SK-N-SH (cell line): ENCODE data around the gene PPP1R14C. TPM values are rescaled to one million over a fixed set of nuclear protein-coding genes. Genes with fewer than 3 reads are reported as not detected.

Source experiments
- CTCF ChIA-PET: fragments of 300-600, 350-600 bp; formaldehyde crosslinking; extraction: SDS; loops from one replicate; lab custom pipeline; 2021; lab: Yijun Ruan, JAX
- POLR2A ChIA-PET: fragments of 350-600 bp; sonication (Branson Sonifier 250); formaldehyde crosslinking; extraction: SDS; loops from one replicate; lab custom pipeline; 2020; ENCODE audit warnings: antibody characterized with exemption, inconsistent platforms; lab: Yijun Ruan, JAX
- DNase-seq: peaks from one replicate; pipeline ENCODE4 v3.0.0; 2012
- H2AFZ ChIP-seq: fragments of 200-600 bp; sonication (generic); 2 replicates; pipeline ENCODE4 v1.8.1; 2016; ENCODE audit warnings: antibody characterized with exemption, mild to moderate bottlenecking, low read depth
- H3F3A ChIP-seq: fragments of 200-600 bp; sonication (generic); replicated peaks from 2 replicates; pipeline ENCODE3; 2016; ENCODE audit warnings: antibody characterized with exemption, mild to moderate bottlenecking; ENCODE audit not compliant: insufficient read depth
- H3K27ac ChIP-seq, 2 experiments: fragments of 200-500 bp in 1 of 2; fragments of 200-600 bp in 1 of 2; sonication (Bioruptor generic) in 1 of 2; sonication (generic), shearing (Covaris generic) in 1 of 2; 2 replicates each; pipeline versions ENCODE4 v1.5.1 to v1.6.1; 2014 to 2016; ENCODE audit warnings: low read depth in 2 of 2, inconsistent platforms in 1 of 2, low read length in 1 of 2, mild to moderate bottlenecking in 1 of 2, mixed read lengths in 1 of 2
- H3K27me3 ChIP-seq: fragments of 200-600 bp; sonication (generic), shearing (Covaris generic); 2 replicates; pipeline ENCODE4 v1.6.1; 2016; ENCODE audit warnings: mixed run types; ENCODE audit not compliant: insufficient read depth
- H3K36me3 ChIP-seq, 2 experiments: fragments of 200-500 bp in 1 of 2; fragments of 200-600 bp in 1 of 2; sonication (Bioruptor generic) in 1 of 2; sonication (generic) in 1 of 2; replicated peaks in 1 of 2; 2 replicates each; pipeline versions ENCODE3 to v1.5.1; 2014 to 2016; ENCODE audit warnings: low read length in 1 of 2, mild to moderate bottlenecking in 1 of 2; ENCODE audit not compliant: insufficient read depth in 2 of 2, control insufficient read depth in 1 of 2
- H3K4me1 ChIP-seq, 2 experiments: fragments of 200-500 bp in 1 of 2; fragments of 200-600 bp in 1 of 2; sonication (Bioruptor generic) in 1 of 2; sonication (generic), shearing (Covaris generic) in 1 of 2; 2 replicates each; pipeline versions ENCODE4 v1.5.1 to v1.6.1; 2014 to 2016; ENCODE audit warnings: low read depth in 1 of 2, low read length in 1 of 2, mixed run types in 1 of 2; ENCODE audit not compliant: insufficient read depth in 2 of 2, control insufficient read depth in 1 of 2
- H3K4me2 ChIP-seq: fragments of 200-600 bp; sonication (generic), shearing (Covaris generic); 2 replicates; pipeline ENCODE4 v1.6.1; 2017; ENCODE audit warnings: mixed run types
- H3K4me3 ChIP-seq, 2 experiments: fragments of 200-500 bp in 1 of 2; fragments of 200-600 bp in 1 of 2; sonication (Bioruptor generic) in 1 of 2; sonication (generic), shearing (Covaris generic) in 1 of 2; 2 replicates each; pipeline versions ENCODE4 v1.5.1 to v1.8.1; 2014 to 2016; ENCODE audit warnings: low read depth in 2 of 2, inconsistent platforms in 1 of 2, low read length in 1 of 2, mild to moderate bottlenecking in 1 of 2, mixed read lengths in 1 of 2, moderate library complexity in 1 of 2
- H3K79me2 ChIP-seq: fragments of 200-600 bp; sonication (generic); 2 replicates; pipeline ENCODE4 v1.8.1; 2017; ENCODE audit warnings: mild to moderate bottlenecking; ENCODE audit not compliant: insufficient read depth
- H3K9ac ChIP-seq: fragments of 200-600 bp; sonication (generic); 2 replicates; pipeline ENCODE4 v1.6.1; 2017; ENCODE audit warnings: mixed run types
- H3K9me2 ChIP-seq: fragments of 200-600 bp; sonication (generic); 2 replicates; pipeline ENCODE4 v1.6.1; 2017; ENCODE audit warnings: mixed run types
- H3K9me3 ChIP-seq: fragments of 200-600 bp; sonication (generic); 2 replicates; pipeline ENCODE4 v1.6.1; 2017; ENCODE audit warnings: mixed run types, mild to moderate bottlenecking, moderate library complexity
- H4K20me1 ChIP-seq: fragments of 200-600 bp; sonication (generic); 2 replicates; pipeline ENCODE4 v1.6.1; 2017; ENCODE audit warnings: mild to moderate bottlenecking, mixed run types; ENCODE audit not compliant: insufficient read depth
- CHD2 ChIP-seq: fragments of 150-350 bp; IDR thresholded peaks from 2 replicates; pipeline ENCODE4 v1.6.1; 2018; ENCODE audit warnings: low read length; ENCODE audit not compliant: partially characterized antibody
- GABPA ChIP-seq: IDR thresholded peaks from 2 replicates; pipeline ENCODE4 v1.4.0; 2012; ENCODE audit warnings: low read depth, mild to moderate bottlenecking
- MEF2A ChIP-seq: IDR thresholded peaks from 2 replicates; pipeline ENCODE4 v1.4.0; 2012; ENCODE audit warnings: low read depth, borderline replicate concordance
- POLR2AphosphoS5 ChIP-seq: IDR thresholded peaks from 2 replicates; pipeline ENCODE4 v1.6.1; 2012; ENCODE audit warnings: low read depth, low read length
- RCOR1 ChIP-seq: fragments of 150-350 bp; IDR thresholded peaks from 2 replicates; pipeline ENCODE4 v1.6.1; 2017; ENCODE audit warnings: antibody characterized with exemption, low read length
- SIN3A ChIP-seq: IDR thresholded peaks from 2 replicates; pipeline ENCODE4 v1.6.1; 2012; ENCODE audit warnings: low read depth, mild to moderate bottlenecking, low read length, moderate library complexity, borderline replicate concordance
- TAF1 ChIP-seq: IDR thresholded peaks from 2 replicates; pipeline ENCODE4 v1.6.1; 2012; ENCODE audit warnings: low read depth, mild to moderate bottlenecking, low read length, moderate library complexity, borderline replicate concordance
- TCF12 ChIP-seq: IDR thresholded peaks from 2 replicates; pipeline ENCODE4 v1.4.0; 2012
- TEAD4 ChIP-seq: IDR thresholded peaks from 2 replicates; pipeline ENCODE4 v1.4.0; 2012; ENCODE audit warnings: mild to moderate bottlenecking, borderline replicate concordance; ENCODE audit not compliant: insufficient read depth
- USF1 ChIP-seq: IDR thresholded peaks from 2 replicates; pipeline ENCODE4 v1.4.0; 2012; ENCODE audit warnings: low read depth, borderline replicate concordance
- polyA plus RNA-seq, 3 experiments: library from polyadenylated mRNA; depleted of rRNA; stranded (reverse); fragments of >200 nt; gene quantifications; 2 replicates each; pipeline ENCODE4 v1.2.3, GENCODE V29; 2012
- TF ChIP-seq, protein P1 (sequence below): fragments of 150-350 bp; IDR thresholded peaks from 2 replicates; pipeline ENCODE4 v1.6.1; 2017; ENCODE audit warnings: antibody characterized with exemption, low read length, low read depth, borderline replicate concordance
- TF ChIP-seq, protein P2 (sequence below): fragments of 200-600 bp; sonication (generic); IDR thresholded peaks from 2 replicates; pipeline ENCODE4 v1.6.1; 2017; ENCODE audit warnings: antibody characterized with exemption, mild to moderate bottlenecking, moderate library complexity
- TF ChIP-seq, protein P3 (sequence below): IDR thresholded peaks from 2 replicates; pipeline ENCODE4 v1.6.1; 2012; ENCODE audit warnings: mild to moderate bottlenecking, low read depth, low read length, moderate library complexity

Gene PPP1R14C
- polyA plus RNA-seq, 1 of the 3 experiments (the other 2 are of a cell fraction), result not detected

- TF ChIP-seq TCF12 (no peak), CHD2 (no peak), MEF2A (no peak), USF1 (no peak), POLR2AphosphoS5 (no peak), RCOR1 (no peak), GABPA (no peak), TAF1 (no peak), TEAD4 (no peak), SIN3A (no peak)
- TF ChIP-seq, protein P1, sequence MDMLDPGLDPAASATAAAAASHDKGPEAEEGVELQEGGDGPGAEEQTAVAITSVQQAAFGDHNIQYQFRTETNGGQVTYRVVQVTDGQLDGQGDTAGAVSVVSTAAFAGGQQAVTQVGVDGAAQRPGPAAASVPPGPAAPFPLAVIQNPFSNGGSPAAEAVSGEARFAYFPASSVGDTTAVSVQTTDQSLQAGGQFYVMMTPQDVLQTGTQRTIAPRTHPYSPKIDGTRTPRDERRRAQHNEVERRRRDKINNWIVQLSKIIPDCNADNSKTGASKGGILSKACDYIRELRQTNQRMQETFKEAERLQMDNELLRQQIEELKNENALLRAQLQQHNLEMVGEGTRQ, result no peak
- TF ChIP-seq, protein P2, sequence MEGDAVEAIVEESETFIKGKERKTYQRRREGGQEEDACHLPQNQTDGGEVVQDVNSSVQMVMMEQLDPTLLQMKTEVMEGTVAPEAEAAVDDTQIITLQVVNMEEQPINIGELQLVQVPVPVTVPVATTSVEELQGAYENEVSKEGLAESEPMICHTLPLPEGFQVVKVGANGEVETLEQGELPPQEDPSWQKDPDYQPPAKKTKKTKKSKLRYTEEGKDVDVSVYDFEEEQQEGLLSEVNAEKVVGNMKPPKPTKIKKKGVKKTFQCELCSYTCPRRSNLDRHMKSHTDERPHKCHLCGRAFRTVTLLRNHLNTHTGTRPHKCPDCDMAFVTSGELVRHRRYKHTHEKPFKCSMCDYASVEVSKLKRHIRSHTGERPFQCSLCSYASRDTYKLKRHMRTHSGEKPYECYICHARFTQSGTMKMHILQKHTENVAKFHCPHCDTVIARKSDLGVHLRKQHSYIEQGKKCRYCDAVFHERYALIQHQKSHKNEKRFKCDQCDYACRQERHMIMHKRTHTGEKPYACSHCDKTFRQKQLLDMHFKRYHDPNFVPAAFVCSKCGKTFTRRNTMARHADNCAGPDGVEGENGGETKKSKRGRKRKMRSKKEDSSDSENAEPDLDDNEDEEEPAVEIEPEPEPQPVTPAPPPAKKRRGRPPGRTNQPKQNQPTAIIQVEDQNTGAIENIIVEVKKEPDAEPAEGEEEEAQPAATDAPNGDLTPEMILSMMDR, result no peak
- TF ChIP-seq, protein P3, sequence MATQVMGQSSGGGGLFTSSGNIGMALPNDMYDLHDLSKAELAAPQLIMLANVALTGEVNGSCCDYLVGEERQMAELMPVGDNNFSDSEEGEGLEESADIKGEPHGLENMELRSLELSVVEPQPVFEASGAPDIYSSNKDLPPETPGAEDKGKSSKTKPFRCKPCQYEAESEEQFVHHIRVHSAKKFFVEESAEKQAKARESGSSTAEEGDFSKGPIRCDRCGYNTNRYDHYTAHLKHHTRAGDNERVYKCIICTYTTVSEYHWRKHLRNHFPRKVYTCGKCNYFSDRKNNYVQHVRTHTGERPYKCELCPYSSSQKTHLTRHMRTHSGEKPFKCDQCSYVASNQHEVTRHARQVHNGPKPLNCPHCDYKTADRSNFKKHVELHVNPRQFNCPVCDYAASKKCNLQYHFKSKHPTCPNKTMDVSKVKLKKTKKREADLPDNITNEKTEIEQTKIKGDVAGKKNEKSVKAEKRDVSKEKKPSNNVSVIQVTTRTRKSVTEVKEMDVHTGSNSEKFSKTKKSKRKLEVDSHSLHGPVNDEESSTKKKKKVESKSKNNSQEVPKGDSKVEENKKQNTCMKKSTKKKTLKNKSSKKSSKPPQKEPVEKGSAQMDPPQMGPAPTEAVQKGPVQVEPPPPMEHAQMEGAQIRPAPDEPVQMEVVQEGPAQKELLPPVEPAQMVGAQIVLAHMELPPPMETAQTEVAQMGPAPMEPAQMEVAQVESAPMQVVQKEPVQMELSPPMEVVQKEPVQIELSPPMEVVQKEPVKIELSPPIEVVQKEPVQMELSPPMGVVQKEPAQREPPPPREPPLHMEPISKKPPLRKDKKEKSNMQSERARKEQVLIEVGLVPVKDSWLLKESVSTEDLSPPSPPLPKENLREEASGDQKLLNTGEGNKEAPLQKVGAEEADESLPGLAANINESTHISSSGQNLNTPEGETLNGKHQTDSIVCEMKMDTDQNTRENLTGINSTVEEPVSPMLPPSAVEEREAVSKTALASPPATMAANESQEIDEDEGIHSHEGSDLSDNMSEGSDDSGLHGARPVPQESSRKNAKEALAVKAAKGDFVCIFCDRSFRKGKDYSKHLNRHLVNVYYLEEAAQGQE, result no peak
- no peaks in the 10 kb centered on the region for H3K9me3 ChIP-seq
- no peaks in the 10 kb centered on the region for H3K36me3 ChIP-seq
- ChIA-PET POLR2A (no interaction called here), CTCF (interaction anchor here (0.7 kb wide), 1 partner anchor 47 kb away, joined by 3 read pairs; no protein-coding TSS in a partner anchor)
- no peak overlapping the region for H3K9ac ChIP-seq
- no peak overlapping the region for H3K4me3 ChIP-seq
- H3K79me2 ChIP-seq, result no peaks in the 10 kb centered on the region
- no peak overlapping the region for H2AFZ ChIP-seq
- no peak overlapping the region for H3K4me2 ChIP-seq
- no peaks in the 10 kb centered on the region for H4K20me1 ChIP-seq
- peaks cover 3% of the 10 kb centered on the region; the same call in 1 of the 2 replicates for H3K27me3 ChIP-seq
- no peaks in the 10 kb centered on the region for H3F3A ChIP-seq
- no peak overlapping the region for H3K27ac ChIP-seq
- no peak for DNase-seq
- no peaks in the 10 kb centered on the region for H3K4me1 ChIP-seq
- no peaks in the 10 kb centered on the region for H3K9me2 ChIP-seq
Measured at GRCh38 chr6:150214310-150214709, 71.5 kb downstream of the PPP1R14C start.
